NCI-H524 treated with DMSO at 0.1 percent for 48 hours (cell line): ENCODE results near the gene ZNF513.

Experiments
- DNase-seq: peaks from one replicate; lab custom pipeline; 2025; lab: John Stamatoyannopoulos, UW

Gene ZNF513

DNA sequence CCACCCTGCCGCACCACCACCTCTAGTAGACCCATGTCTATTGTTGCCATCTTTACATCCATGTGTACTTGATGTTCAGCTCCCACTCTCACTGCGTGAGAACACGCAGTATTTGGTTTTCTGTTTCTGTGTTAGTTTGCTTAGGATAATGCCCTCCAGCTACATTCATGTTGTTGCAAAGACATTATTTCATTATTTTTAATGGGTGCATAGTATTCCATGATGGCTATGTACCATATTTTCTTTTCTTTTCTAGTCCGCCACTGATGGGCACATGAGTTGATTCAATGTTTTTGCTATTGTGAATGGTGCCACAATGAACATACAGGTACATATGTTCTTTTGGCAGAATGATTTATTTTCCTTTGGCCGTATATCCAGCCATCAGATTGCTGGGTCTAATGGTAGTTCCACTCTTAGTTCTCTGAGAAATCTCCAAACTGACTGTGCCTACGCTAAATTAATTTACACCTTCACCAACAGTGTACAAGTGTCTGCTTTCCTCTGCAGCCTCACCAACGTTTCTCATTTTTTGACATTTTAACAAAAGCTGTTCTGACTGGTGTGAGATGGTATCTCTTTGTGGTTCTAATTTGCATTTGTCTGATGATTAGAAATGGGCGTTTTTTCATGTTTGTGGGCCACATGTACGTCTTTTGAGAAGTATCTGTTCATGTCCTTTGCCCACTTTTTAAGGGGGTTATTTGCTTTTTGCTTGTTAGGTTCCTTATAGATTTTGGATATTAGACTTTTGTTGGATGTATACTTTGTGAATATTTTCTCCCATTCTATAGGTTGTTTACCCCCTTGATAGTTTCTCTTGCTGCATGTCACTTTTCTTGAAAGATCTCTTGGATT is 10.5 kb upstream of the ZNF513 start:
- DNase-seq = no peak

DNA sequence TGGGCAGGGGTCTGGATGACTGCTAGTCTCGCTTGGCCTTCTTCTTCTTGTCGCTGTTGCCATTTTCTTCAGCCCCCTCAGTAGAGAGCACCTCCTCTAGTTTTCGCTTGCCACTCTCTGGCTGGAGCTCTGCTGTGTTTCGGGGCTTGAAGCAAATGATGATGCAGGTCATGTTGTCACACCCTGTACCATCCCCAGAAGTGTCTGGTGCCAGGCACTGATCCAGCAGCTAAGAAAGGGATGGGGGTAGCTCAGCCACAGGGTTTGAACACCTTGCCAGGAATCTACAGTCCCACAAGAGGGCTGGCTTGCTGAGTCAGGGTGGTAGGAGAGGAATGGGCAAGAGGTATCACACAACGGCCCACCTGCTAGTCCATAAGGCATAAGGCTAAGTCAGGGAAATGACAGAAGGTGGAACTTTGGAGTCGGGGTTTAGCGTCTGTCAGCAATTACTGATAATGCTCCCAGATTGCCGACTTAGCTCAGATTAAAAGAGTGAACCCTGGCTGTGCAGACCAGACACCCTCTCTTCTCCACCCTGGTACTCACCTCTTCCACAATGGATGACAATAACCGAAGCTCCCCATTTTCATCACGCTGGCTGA is 1.1 kb upstream of the ZNF513 start:
- peak; percentile 58 for DNase-seq

DNA sequence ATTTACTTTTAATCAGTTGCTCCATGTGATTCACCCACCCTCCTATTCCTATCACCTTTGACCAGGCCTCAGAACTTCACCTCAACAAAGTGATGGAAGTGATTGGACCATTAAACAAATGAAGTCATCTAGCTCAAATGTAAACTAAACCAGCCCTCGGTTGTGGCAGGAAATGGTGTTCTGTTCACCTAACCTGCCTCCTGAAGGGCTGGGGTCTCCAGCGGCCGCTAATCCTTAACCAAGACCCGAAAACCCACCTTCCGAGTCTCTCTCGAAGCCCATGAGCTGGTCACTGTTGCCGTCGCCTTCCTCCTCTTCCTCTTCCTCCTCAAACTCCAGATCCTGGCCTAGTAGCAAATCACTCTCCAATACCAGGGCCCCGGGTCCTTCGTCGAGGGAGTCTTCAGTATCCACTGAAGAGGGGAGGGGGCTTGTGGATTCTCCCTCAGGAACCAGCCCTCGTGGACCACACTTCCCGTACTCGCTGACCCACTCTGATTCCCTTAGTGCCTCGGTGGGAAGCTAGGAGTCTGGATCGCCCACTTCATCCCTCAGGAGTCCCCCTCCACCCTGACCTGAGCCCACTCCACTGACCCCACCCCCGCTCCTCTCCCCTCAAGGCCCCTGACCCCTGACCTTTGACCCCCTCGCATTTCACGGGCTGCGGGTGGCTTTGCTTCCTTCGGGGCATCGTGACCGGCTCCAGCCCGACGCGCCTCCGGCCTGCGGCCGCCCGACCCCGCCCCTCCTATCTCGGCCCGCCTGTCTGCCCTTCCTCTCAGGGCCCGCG is 503 bp downstream of the ZNF513 start:
- DNase-seq = no peak

DNA sequence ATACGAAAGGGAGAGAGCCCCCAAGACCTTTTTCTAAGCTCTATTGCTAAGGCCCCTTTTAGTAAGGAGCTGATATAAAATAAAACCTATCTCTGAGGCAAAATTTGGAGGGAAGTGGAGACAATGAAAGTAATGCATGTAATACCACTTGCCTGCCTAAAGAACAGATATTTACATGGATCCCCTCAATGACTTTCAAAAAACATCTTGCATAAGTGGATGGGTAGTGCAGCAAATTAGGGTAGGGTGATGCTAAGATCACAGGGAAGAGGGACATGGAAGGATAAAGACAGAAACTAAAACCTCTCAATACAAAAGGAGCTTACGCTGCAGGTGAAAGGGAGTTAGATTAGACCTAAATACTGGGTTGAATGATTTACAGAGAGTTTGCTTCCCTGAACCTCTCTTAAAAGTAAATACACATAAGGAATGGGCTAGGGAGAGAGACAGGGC is 1.1 kb downstream of the ZNF513 start:
- DNase-seq = no peak

DNA sequence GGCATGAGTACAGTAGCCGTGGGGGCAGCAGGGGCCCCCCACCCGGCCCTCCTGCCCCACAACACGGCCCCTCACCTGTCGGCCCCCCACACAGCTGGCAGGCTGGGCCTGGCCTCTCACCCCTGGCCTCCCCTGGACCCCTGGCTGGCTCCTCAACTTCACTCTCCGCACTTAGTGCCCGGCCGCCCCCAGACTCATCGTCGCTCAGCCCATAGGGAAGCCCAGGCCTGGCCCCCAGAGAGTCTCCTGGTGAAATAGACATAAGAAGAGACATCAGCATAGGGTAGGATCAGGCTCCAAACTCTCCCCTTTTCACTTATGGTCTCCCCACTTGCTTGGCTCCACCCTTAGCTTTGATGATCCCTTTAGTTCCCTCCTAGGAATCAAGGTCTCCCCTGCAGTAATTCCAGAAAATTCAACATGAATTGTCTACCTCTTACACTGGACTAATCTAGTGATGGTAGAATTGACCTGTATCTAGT is 1.7 kb downstream of the ZNF513 start:
- DNase-seq = no peak

DNA sequence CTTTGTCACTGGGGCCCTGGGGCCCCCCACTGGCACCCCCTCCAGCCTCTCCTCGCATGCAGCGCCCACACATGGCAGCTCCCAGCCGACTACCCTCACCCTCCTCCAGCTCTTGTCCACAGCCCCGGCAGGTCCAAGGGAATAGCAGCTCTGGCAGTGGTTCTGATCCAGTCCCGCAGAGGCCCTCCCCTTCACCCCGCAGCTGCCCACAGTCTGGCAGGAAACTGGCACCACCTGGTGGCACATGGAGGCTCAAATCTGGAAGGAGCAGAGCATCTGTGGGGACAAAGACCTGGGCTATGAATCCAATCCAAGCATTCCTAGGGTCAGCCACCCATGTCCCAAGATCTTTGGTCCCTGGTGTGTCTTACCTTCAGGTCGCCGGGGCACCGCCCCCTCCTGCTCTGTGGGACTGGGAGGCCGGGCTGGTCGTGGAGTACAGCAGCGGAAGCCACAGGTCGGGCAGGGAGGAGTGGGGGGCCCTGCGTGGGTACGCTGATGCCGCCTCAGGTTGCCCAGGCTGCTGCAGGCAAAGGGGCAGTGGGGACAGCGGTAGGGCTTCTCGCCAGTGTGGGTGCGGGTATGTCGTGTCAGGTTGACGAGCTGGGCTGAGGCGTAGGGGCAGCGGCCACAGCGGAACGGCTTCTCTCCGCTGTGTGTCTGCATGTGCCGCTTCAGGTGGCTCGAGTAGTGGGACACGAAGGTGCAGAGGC is 2.3 kb downstream of the ZNF513 start:
- no peak for DNase-seq

DNA sequence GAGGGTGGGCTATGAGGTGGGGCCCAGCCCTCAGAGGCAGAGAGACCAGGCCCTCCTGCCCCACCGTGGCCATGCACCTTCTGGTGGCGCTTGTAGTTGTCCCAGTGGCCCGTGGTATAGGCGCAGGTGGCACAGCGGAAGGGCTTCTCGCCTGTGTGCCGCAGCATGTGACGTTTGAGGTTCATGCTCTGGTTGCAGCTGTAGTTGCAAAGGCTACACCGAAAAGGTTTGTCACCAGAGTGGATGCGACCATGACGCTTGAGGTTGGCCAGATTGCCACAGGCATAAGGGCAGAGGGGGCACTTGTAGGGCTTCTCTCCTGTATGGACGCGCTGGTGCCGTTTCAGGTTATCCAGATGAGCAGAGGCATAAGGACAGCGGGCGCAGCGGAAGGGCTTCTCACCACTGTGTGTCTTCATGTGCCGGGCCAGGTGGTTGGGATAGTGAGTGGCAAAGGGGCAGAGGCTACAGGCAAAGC is 2.9 kb downstream of the ZNF513 start:
- DNase-seq = no peak

DNA sequence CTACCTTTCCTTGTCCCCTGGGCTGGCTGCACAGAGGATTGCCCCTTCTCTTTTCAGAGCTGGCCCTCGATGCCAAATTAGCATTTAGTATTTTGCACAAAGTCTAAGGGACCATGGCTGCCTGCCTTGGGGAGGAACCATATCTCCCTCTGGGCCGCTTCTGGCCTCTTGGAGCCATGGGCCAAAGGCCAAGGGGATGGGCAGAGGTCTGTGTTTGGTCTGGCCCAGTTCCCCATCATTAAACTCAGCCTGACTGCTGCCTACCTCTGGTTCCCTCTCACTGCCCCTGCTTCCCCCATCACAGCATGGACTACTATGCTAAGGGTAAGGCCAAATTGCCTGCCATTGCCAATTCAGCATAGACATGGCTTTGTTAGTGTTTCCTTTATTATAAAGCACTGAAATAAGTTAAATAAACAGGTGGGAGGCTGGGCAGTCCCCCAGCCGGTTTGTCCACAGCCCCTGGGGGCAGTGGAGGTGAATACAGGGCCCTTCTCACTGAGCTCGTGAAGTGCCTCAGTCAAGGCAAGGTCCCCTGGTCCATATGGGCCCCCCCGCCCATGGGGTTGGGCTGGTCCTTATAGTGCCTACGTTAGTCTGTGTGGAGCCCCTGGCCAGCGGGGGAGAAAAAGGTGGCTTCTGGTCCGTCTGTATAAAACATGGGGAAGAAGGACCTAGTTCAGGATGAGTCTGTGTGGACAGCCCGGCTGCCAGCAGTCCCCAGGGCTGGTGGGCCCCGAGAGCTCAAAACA is 3.5 kb downstream of the ZNF513 start:
- no peak for DNase-seq

DNA sequence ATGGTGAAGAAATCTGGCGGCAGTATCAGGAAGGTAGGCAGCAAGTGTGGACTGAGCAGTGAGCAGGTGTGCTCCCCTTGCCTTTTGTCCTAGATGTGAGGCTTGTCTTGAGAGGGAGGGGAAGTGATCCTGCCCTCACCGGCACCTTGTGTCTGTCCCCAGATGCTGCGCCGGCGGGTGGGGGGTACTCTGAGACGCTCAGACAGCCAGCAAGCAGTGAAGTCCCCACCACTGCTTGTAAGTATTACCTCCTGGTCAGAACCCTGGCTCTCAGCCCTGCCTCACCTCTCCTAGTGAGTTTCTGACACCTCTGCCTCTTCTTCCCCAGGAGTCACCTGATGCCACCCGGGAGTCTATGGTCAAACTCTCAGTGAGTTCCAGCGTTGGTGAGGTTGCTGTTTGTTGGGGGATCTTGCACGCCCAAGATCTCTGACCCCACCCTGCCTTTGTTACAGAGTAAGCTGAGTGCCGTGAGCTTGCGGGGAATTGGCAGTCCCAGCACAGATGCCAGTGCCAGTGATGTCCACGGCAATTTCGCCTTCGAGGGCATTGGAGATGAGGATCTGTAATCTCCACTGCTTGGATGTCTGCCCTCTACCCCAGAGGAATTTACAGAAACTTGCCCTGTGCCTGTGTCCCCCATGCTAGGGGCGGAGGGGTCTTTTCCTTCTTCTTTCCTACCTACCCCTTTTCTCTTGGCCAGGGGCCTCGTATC is 4.2 kb downstream of the ZNF513 start:
- no peak for DNase-seq

DNA sequence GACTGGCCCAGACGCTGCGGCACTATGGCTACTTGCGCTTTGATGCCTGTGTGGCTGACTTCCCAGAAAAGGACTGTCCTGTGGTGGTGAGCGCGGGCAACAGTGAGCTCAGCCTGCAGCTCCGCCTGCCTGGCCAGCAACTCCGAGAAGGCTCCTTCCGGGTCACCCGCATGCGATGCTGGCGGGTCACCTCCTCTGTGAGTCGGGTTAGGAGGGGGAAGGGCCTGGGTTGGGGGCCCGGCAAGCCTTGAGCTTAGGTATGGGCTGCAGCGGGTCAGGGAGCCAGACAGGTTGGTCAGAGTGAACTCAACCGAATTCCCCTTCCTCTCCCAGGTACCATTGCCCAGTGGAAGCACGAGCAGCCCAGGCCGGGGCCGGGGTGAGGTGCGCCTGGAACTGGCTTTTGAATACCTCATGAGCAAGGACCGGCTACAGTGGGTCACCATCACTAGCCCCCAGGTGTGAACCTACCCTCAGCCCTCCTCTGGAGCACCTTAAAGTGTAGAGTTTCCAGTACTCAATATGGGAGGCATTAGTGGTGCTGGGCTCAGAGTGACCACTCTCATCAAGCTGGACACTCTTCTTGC is 4.9 kb downstream of the ZNF513 start:
- DNase-seq = no peak

DNA sequence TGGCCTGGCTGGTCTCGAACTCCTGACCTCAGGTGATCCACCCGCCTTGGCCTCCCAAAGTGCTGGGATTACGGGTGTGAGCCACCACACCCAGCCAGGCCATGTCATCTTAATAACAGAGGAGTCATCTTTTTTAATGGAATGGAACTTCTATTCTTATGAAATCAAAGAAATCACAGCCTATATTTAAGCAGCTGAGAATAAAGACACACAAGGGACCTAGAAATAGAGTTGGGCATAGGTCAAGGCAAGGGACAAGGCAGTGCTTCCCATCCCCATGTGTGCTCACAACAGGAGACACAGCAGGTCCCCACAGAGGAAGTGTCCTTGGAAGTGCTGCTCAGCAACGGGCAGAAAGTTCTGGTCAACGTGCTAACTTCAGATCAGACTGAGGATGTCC is 7.0 kb downstream of the ZNF513 start:
- no peak for DNase-seq

DNA sequence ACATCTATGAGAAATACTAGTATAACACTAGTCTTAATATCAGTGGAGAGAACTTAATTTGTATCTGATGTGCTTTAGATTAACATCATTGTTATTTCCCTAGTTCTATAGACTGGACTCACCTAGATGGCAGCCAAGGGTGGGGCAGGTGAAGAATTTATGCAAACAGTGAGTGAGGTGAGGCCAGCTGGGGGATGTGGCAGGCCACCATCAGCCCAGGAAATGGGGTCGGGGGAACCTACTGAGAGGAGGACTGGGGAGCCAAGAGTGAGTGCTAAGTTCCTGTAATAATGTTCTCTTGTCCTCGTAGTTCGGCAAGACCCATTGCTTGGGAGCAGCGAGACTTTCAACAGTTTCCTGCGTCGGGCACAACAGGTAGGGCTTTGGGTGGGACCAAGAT is 7.6 kb downstream of the ZNF513 start:
- DNase-seq = no peak

DNA sequence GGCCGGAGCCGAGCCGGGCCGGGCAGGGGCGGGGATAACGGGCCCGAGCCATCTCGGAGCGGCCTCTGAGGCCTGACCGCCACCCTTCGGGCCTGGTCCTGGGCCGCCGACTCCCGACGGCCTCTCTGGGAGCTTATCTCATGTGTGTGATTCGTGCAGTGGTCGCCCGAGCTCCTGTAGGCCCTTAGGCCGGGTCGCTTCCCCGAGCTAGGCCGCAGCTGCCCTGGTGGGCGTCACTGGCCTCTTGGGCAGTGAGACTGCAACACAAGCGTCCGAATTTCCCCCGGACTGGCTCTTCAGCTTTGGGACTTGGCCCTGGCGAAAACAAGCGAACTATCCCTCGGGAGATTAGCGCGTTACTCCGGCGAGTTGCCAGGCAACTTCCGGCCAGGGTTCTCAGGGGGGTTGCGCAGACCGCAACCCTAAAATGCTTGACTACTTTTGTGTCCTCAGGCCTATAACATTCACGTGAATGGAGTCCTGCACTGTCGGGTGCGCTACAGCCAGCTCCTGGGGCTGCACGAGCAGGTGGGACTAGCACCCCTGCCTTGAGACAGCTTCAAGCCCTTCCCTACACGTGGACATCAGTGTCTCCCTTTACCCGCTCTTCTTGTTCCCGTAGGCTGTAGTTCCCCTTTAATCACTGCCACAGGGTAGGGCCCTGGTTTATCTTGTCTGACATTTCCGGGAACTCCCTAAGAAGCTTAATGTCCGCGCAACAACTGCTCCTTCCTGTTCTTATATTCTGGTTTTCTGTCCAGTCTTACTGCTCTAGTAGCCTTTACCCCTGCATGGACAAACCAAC is 9.5 kb downstream of the ZNF513 start:
- no peak for DNase-seq

DNA sequence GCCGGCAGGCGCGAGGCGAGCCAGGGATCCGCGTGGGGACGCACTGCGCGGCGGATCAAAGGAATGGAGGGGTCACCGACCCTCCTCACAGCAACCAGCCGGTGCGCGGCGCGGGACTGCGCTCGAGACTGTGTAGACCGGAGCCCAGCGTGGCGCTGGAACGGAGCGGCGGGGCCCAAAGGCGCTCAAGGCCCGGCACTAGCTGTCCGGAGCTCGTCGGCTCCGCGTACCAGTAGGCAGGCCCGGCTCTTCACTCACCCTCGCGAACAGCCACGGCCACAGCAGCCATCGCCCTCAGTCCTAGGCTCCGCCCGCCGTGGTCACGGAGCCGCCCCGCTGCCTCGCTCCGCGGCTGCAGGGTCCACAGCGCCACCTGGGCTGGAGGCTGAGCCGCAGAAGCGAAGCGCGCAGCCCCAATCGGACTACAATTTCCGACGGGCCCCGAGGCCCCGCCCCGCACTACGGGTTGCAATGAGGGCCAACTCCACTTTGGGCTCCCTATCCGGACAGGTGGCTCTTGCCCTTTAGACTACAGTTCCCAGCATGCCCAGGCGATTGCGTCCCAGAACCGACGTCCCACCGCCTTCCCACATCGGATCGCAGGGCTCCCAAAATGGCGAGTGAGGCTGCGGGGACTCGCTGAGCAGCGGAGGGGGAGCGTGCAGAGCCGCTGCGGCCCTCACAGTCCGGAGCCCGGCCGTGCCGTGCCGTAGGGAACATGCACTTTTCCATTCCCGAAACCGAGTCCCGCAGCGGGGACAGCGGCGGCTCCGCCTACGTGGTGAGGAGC is 10.3 kb downstream of the ZNF513 start, which contains the start of the genes EIF2B4 and SNX17:
Gene EIF2B4, minus strand, starts transcription at position 313 of the 790 bp plus-strand sequence. Its CDS starts 24 bp downstream, at position 289.
Gene SNX17, plus strand, starts transcription at position 591 of the 790 bp plus-strand sequence. Its CDS starts 128 bp downstream, at position 719.
- peak; percentile 96 for DNase-seq

DNA sequence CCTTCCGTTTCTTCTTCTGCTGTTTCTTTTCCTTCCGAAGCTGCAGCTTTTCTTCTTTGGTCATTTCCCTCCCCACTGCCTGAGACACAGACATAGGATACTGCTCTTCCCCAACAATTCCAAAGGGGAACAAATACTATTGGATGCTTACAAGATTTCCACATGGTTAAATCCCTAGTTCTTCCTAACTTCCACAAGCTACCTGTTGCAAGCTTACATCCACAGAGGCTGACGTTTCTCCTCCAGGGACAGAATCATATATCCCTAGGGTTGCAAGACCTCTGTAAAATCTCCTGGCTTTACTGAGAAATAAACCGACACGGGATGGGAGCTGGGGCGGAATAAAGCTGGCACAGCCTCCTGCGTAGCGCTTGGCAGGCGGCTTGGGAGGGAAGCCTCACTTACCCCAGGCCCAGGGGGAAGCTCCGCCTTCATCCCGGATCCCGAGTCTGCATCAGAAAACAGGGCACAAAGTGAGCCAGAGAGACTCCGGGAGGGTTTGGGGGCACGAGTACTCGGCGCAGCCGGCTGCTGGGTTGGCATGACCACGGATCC is 11.0 kb downstream of the ZNF513 start:
- DNase-seq = no peak

DNA sequence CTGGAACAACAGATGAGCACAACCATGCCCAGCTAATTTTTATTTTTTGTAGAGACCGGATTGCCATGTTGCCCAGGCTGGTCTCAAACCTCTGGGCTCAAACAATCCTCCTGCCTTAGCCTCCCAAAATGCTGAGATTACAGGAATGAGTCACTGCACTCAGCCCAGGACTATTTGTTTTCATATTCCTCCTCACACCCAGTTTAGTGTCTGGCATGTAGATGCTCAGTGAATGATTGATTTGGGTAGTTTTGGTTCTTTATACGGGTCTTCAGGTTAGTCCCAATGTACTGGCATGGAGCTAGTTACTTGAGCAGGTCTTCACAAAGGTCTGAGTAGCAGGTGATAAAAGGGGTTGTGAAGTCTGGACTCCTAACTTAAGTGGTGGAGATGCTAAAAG is 16.6 kb downstream of the ZNF513 start:
- no peak for DNase-seq

DNA sequence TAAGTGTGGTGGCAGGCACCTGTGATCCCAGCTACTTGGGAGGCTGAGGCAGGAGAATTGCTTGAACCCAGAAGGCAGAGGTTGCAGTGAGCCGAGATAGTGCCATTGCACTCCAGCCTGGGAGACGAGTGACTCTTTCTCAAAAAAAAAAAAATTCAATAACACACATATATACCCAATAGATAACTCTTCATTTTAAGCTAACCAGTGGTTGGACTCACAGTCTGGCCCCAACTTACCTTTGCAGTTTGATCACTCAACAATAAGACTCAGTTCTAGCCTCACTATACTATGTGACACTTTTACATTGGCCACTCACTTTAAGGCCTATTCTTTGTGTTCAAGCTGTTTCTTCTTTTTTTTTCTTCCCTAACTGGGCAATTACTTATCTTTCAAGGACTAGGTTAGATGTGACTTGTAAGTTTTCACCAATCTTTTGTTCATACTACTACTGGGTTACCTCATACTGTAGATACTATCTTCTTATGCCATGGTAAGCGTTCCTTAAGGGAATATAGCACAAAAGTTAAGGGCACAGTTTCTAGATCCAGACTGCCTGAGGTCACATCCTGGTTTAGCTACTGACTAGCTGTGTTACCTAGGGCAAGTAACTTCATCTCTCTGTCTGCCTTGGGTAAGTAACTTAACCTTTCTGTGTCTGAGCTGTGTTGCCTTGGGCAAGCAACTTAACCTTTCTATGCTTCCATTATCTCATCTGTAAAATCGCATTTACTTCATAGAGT is 17.7 kb downstream of the ZNF513 start:
- no peak for DNase-seq
